Endothelial cell of umbilical vein (primary cell): ENCODE results near the gene MACO1. TPM values are rescaled to one million over a fixed set of nuclear protein-coding genes. Genes with fewer than 3 reads are reported as not detected.

Experiments used
- BruUV-seq: library from RNA; stranded (reverse); fragments of 400-500 nt; replicated peaks from 2 replicates; lab custom pipeline; 2021; lab: Mats Ljungman, UMichigan
- CTCF ChIA-PET: fragments of 300-600, 350-600 bp; sonication (Branson Sonifier 250); formaldehyde crosslinking; loops from one replicate; lab custom pipeline; 2021; ENCODE audit warnings: antibody characterized with exemption, inconsistent platforms; lab: Charles Lee
- POLR2A ChIA-PET: fragments of 300-600, 350-600 bp; sonication (Branson Sonifier 250); formaldehyde crosslinking; loops from one replicate; lab custom pipeline; 2021; ENCODE audit warnings: antibody characterized with exemption, inconsistent platforms; lab: Charles Lee
- DNase-seq: peaks from one replicate; pipeline ENCODE4 v3.0.0-alpha.2; 2011; ENCODE audit warnings: low read depth, low spot score
- FAIRE-seq: peaks from 2 replicates; lab custom pipeline; 2011; peaks lifted over from hg19 to GRCh38; lab: Jason Lieb, UNC
- H2AFZ ChIP-seq: 2 replicates; pipeline ENCODE4 v1.6.0; 2012; ENCODE audit warnings: low read depth, low read length, control low read depth, inconsistent platforms
- H3K27ac ChIP-seq: 2 replicates; pipeline ENCODE4 v1.5.1; 2011; ENCODE audit warnings: low read depth, mild to moderate bottlenecking, control low read depth, low read length, moderate library complexity; ENCODE audit not compliant: insufficient read depth
- H3K27me3 ChIP-seq, 2 experiments: 2 replicates each; pipeline versions ENCODE4 v1.6.0 to v1.6.1; 2011; ENCODE audit warnings: low read length in 2 of 2, mixed read lengths in 1 of 2; ENCODE audit not compliant: control insufficient read depth in 2 of 2, insufficient read depth in 2 of 2
- H3K36me3 ChIP-seq, 2 experiments: 2 replicates in 1 of 2; 3 replicates in 1 of 2; pipeline ENCODE4 v1.5.1; 2011; ENCODE audit warnings: low read length in 2 of 2, mild to moderate bottlenecking in 1 of 2, moderate library complexity in 1 of 2; ENCODE audit not compliant: control insufficient read depth in 2 of 2, insufficient read depth in 2 of 2; ENCODE audit errors: extremely low read depth in 1 of 2
- H3K4me1 ChIP-seq: 3 replicates; pipeline ENCODE4 v1.5.1; 2011; ENCODE audit warnings: mild to moderate bottlenecking, low read length; ENCODE audit not compliant: control insufficient read depth, insufficient read depth; ENCODE audit errors: extremely low read depth
- H3K4me2 ChIP-seq: 2 replicates; pipeline ENCODE4 v1.6.1; 2011; ENCODE audit warnings: low read length, control low read depth, mixed read lengths; ENCODE audit not compliant: insufficient read depth
- H3K4me3 ChIP-seq, 3 experiments: fragments of 200-600 bp in 1 of 3; sonication (generic), shearing (Covaris generic) in 1 of 3; replicated peaks in 1 of 3; 2 replicates each; pipeline ENCODE4 v1.5.1; 2011 to 2016; ENCODE audit warnings: control low read depth in 3 of 3, low read length in 3 of 3, mild to moderate bottlenecking in 2 of 3, inconsistent platforms in 1 of 3, low read depth in 1 of 3, moderate library complexity in 1 of 3; ENCODE audit not compliant: insufficient read depth in 1 of 3
- H3K79me2 ChIP-seq: 2 replicates; pipeline ENCODE4 v1.6.0; 2012; ENCODE audit warnings: low read length, inconsistent platforms; ENCODE audit not compliant: control insufficient read depth, insufficient read depth
- H3K9ac ChIP-seq: replicated peaks from 2 replicates; pipeline ENCODE3; 2011; ENCODE audit warnings: low read length, control low read depth; ENCODE audit not compliant: insufficient read depth; ENCODE audit errors: extremely low read depth
- H3K9me1 ChIP-seq: replicated peaks from 3 replicates; pipeline ENCODE4 v1.6.0; 2011; ENCODE audit warnings: mild to moderate bottlenecking, low read length; ENCODE audit not compliant: control insufficient read depth, insufficient read depth; ENCODE audit errors: extremely low read depth
- H3K9me3 ChIP-seq: replicated peaks from 2 replicates; pipeline ENCODE4 v1.5.1; 2012; ENCODE audit warnings: low read length, inconsistent platforms; ENCODE audit not compliant: control insufficient read depth, insufficient read depth
- H4K20me1 ChIP-seq: replicated peaks from 2 replicates; pipeline ENCODE3; 2011; ENCODE audit warnings: mild to moderate bottlenecking, low read length; ENCODE audit not compliant: control insufficient read depth, insufficient read depth; ENCODE audit errors: extremely low read depth
- FOS ChIP-seq: IDR thresholded peaks from 2 replicates; pipeline ENCODE4 v1.6.1; 2011; ENCODE audit warnings: mild to moderate bottlenecking, low read length, moderate library complexity, borderline replicate concordance; ENCODE audit not compliant: insufficient read depth
- MYC ChIP-seq: IDR thresholded peaks from one replicate; pipeline ENCODE4 v1.6.1; 2011; ENCODE audit warnings: mild to moderate bottlenecking, low read depth, low read length
- dilution Hi-C: fragments of 300-500 bp; cut with MboI; formaldehyde crosslinking; loops from one replicate; pipeline ENCODE4 v1.15.0; 2019; ENCODE audit warnings: low sequenced_read_pairs; ENCODE audit not compliant: extremely low pct_ligation_motif_present
- intact Hi-C: fragments of 100-400 bp; cut with micrococcal nuclease; formaldehyde crosslinking; loops from one replicate; pipeline ENCODE4 v1.10.0; 2022
- polyA plus RNA-seq, 4 experiments: library from polyadenylated mRNA; depleted of rRNA in 3 of 4; stranded (reverse) in 3 of 4; unstranded in 1 of 4; fragments of >200 nt; gene quantifications; 2 replicates each; pipeline versions ENCODE4 v1.2.1 to v1.2.3, GENCODE V29; 2011 to 2012; ENCODE audit warnings: missing spikeins in 1 of 4
- total RNA-seq: library from RNA; stranded (reverse); gene quantifications from 2 replicates; pipeline ENCODE4 v1.2.3, GENCODE V29; 2021
- TF ChIP-seq, protein P1 (sequence below): IDR thresholded peaks from 2 replicates; pipeline ENCODE4 v1.6.1; 2011; ENCODE audit not compliant: insufficient read depth, insufficient read length
- TF ChIP-seq, protein P2 (sequence below), 2 donors: IDR thresholded peaks; 1 replicate in 1 of 2; 2 replicates in 1 of 2; pipeline ENCODE4 v1.5.1; 2011; ENCODE audit warnings: low read length in 2 of 2, mild to moderate bottlenecking in 2 of 2, moderate library complexity in 2 of 2, control low read depth in 1 of 2, inconsistent platforms in 1 of 2, low read depth in 1 of 2; ENCODE audit not compliant: insufficient read depth in 1 of 2; ENCODE audit errors: extremely low read depth in 1 of 2

Gene MACO1
- total and polyA plus RNA-seq, 2 donors (not counting 3 experiments of a cell fraction or from before 2014, with no cell fraction given): 7.7 to 24.4 TPM

DNA sequence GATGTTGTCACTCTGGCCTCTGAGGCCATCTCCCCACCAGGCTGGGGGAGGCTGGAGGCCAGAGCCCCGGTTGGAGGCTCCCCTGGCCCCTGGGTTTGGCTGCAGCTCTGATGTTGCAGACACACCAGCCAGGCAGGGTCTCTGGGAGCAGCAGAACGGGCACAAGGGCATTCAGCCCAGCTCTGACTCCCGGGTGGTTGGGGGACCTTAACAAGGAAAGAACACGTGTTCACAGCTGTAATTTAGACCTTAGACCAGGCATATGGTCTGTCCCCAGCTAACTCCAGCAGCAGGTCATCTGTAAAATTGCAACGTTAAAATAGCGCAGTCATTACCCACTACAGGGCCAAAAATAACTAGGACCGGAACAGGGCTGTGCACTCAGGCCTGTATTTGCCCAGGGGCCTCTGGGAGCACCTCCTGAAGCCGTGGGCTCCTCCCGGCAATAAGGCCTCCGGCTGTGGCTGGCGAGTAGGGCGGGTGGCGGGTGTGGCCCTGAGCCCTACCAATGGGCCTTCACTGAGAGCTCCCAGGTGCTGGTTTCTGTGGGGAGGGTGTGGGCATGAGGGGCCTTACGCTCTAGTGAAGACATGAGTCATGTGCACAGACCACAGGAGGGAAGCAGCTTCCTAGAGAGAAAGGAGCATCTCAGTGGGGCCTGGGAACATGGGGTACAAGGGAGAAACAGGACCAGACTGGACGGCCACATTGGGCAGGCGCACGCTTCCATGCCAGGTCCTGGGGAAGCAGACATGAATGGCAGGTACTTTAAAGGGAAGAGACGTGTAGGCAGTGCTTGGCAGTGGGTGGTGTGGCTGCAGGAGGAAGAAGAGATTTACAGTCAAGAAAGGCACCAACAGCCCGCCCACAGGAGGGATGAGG, 118.8 kb downstream of the MACO1 start:
- Histone ChIP-seq H3K4me2 (peak overlapping the region; percentile 9), H3K4me3 (no peak overlapping the region), H3K27ac (peak overlapping the region; percentile 2), H3K4me1 (peaks cover 29% of the 10 kb centered on the region), H3K36me3 (no peaks in the 10 kb centered on the region), H3K9me1 (no peaks in the 10 kb centered on the region), H3K79me2 (peaks cover 2% of the 10 kb centered on the region), H3K9ac (no peak overlapping the region), H4K20me1 (no peaks in the 10 kb centered on the region), H3K9me3 (no peaks in the 10 kb centered on the region), H3K27me3 (no peaks in the 10 kb centered on the region), H2AFZ (no peak overlapping the region)
- DNase-seq (peak; percentile 41), FAIRE-seq (peak; percentile 80)
- CTCF ChIA-PET: interaction anchor here (0.8 to 3.2 kb wide), 6 partner anchors 23 to 107 kb away, joined by 3 to 22 read pairs (median 4); no protein-coding TSS in a partner anchor
- TF ChIP-seq FOS (no peak), MYC (no peak)
- TF ChIP-seq, protein P1, sequence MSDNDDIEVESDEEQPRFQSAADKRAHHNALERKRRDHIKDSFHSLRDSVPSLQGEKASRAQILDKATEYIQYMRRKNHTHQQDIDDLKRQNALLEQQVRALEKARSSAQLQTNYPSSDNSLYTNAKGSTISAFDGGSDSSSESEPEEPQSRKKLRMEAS: peak; percentile 78
- TF ChIP-seq, protein P2, sequence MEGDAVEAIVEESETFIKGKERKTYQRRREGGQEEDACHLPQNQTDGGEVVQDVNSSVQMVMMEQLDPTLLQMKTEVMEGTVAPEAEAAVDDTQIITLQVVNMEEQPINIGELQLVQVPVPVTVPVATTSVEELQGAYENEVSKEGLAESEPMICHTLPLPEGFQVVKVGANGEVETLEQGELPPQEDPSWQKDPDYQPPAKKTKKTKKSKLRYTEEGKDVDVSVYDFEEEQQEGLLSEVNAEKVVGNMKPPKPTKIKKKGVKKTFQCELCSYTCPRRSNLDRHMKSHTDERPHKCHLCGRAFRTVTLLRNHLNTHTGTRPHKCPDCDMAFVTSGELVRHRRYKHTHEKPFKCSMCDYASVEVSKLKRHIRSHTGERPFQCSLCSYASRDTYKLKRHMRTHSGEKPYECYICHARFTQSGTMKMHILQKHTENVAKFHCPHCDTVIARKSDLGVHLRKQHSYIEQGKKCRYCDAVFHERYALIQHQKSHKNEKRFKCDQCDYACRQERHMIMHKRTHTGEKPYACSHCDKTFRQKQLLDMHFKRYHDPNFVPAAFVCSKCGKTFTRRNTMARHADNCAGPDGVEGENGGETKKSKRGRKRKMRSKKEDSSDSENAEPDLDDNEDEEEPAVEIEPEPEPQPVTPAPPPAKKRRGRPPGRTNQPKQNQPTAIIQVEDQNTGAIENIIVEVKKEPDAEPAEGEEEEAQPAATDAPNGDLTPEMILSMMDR (IDR thresholded peaks at IDR 0.05; ENCODE audit: extremely low read depth in 1 of 2, insufficient read depth in 1 of 2, low read depth in 1 of 2, low read length in 2 of 2): no peak
- intact Hi-C loops: no loop called here
- dilution Hi-C loops: no loop called here
- no TSS peak for BruUV-seq
- POLR2A ChIA-PET: no interaction called here

Other genes with a start within 250 kb of the MACO1 start
- gene SYF2, start 198.4 kb upstream of the MACO1 start, total RNA-seq: 38.0 and 40.2 TPM in 2 replicates
- 5.9 and 9.3 TPM in 2 replicates for gene SYF2, start 198.4 kb upstream of the MACO1 start, polyA plus RNA-seq
- gene RSRP1, start 183.4 kb upstream of the MACO1 start, total RNA-seq: 99.4 and 102 TPM in 2 replicates
- gene RSRP1, start 183.4 kb upstream of the MACO1 start, polyA plus RNA-seq: 42.5 and 50.5 TPM in 2 replicates
- not detected in 2 replicates for gene RHD, start 158.4 kb upstream of the MACO1 start, total RNA-seq
- gene RHD, start 158.4 kb upstream of the MACO1 start, polyA plus RNA-seq: not detected in 2 replicates
- gene TMEM50A, start 92.6 kb upstream of the MACO1 start, total RNA-seq: 130 and 140 TPM in 2 replicates
- 86.2 and 125 TPM in 2 replicates for gene TMEM50A, start 92.6 kb upstream of the MACO1 start, polyA plus RNA-seq
- gene RHCE, start 10.1 kb upstream of the MACO1 start, total RNA-seq: not detected in 2 replicates
- 0.07 and 0.14 TPM in 2 replicates for gene RHCE, start 10.1 kb upstream of the MACO1 start, polyA plus RNA-seq
- 20.8 and 24.7 TPM in 2 replicates for gene LDLRAP1, start 112.7 kb downstream of the MACO1 start, total RNA-seq
- gene LDLRAP1, start 112.7 kb downstream of the MACO1 start, polyA plus RNA-seq: 23.1 and 23.6 TPM in 2 replicates
- 0.85 and 4.0 TPM in 2 replicates for gene MAN1C1, start 185.9 kb downstream of the MACO1 start, total RNA-seq
- 1.5 and 1.7 TPM in 2 replicates for gene MAN1C1, start 185.9 kb downstream of the MACO1 start, polyA plus RNA-seq